HepG2 (cell line): ENCODE data around the gene FAM184B. TPM values are rescaled to one million over a fixed set of nuclear protein-coding genes. Genes with fewer than 3 reads are reported as not detected.

Experiments used
- ATAC-seq: fragments of 200-7000 bp; cut with Tn5 transposase; 3 replicates; pipeline ENCODE4 v1.9.1; 2020; ENCODE audit warnings: mild to moderate bottlenecking, moderate library complexity
- BruUV-seq: library from RNA; stranded (reverse); fragments of 400-500 nt; replicated peaks from 2 replicates; lab custom pipeline; 2021; lab: Mats Ljungman, UMichigan
- CTCF ChIA-PET: fragments of 300-600 bp; formaldehyde crosslinking; extraction: SDS; loops from one replicate; lab custom pipeline; 2021; ENCODE audit warnings: low total read pairs, inconsistent platforms, low intra/inter-chr PET ratio; lab: Yijun Ruan, JAX
- POLR2A ChIA-PET: fragments of 350-600 bp; sonication (Branson Sonifier 250); formaldehyde crosslinking; loops from one replicate; lab custom pipeline; 2020; ENCODE audit warnings: antibody characterized with exemption, inconsistent platforms; lab: Yijun Ruan, JAX
- DNase-seq: peaks from one replicate; pipeline ENCODE4 v3.0.0-alpha.2; 2015; ENCODE audit warnings: low spot score
- FAIRE-seq: peaks from 3 replicates; lab custom pipeline; 2011; peaks lifted over from hg19 to GRCh38; lab: Jason Lieb, UNC
- H2AFZ ChIP-seq: one replicate; pipeline ENCODE4 v1.6.1; 2011; ENCODE audit warnings: low read length, inconsistent platforms
- H3K27ac ChIP-seq: fragments of 300-600 bp; 3 replicates; pipeline ENCODE4 v1.8.0; 2011; ENCODE audit warnings: mixed run types, mild to moderate bottlenecking, mixed read lengths, low read length, inconsistent platforms; ENCODE audit not compliant: insufficient read depth; ENCODE audit errors: extremely low read length
- H3K27me3 ChIP-seq, 2 experiments: fragments of 200-600 bp in 1 of 2; 2 replicates in 1 of 2; 3 replicates in 1 of 2; pipeline versions ENCODE4 v1.6.0 to v1.8.0; 2011; ENCODE audit warnings: low read length in 2 of 2, mild to moderate bottlenecking in 2 of 2, moderate library complexity in 2 of 2, inconsistent platforms in 1 of 2; ENCODE audit not compliant: insufficient read depth in 2 of 2, control insufficient read depth in 1 of 2
- H3K36me3 ChIP-seq, 2 experiments: fragments of 200-600 bp in 1 of 2; replicated peaks in 1 of 2; 2 replicates in 1 of 2; 3 replicates in 1 of 2; pipeline versions ENCODE4 v1.5.1 to v1.8.0; 2011; ENCODE audit warnings: low read length in 2 of 2, inconsistent platforms in 1 of 2; ENCODE audit not compliant: insufficient read depth in 2 of 2, control insufficient read depth in 1 of 2
- H3K4me1 ChIP-seq: 2 replicates; pipeline ENCODE4 v1.5.1; 2012; ENCODE audit warnings: low read length, inconsistent platforms; ENCODE audit not compliant: insufficient read depth
- H3K4me2 ChIP-seq: 2 replicates; pipeline ENCODE4 v1.6.0; 2011; ENCODE audit warnings: low read depth, low read length, inconsistent platforms
- H3K4me3 ChIP-seq, 3 experiments: fragments of 200-600 bp in 1 of 3; sonication (generic), shearing (Covaris generic) in 1 of 3; replicated peaks in 1 of 3; 2 replicates each; pipeline ENCODE4 v1.5.1; 2011 to 2016; ENCODE audit warnings: low read length in 3 of 3, inconsistent platforms in 2 of 3, low read depth in 2 of 3, mild to moderate bottlenecking in 2 of 3, control low read depth in 1 of 3, mixed read lengths in 1 of 3; ENCODE audit not compliant: insufficient read depth in 1 of 3
- H3K79me2 ChIP-seq: one replicate; pipeline ENCODE4 v1.6.1; 2011; ENCODE audit warnings: low read length, inconsistent platforms; ENCODE audit not compliant: insufficient read depth
- H3K9ac ChIP-seq: 2 replicates; pipeline ENCODE4 v1.6.0; 2011; ENCODE audit warnings: mild to moderate bottlenecking, low read depth, low read length, inconsistent platforms; ENCODE audit not compliant: insufficient read depth
- H3K9me3 ChIP-seq: 2 replicates; pipeline ENCODE4 v1.5.1; 2012; ENCODE audit warnings: mild to moderate bottlenecking, low read length
- H4K20me1 ChIP-seq: 2 replicates; pipeline ENCODE4 v1.6.0; 2011; ENCODE audit warnings: inconsistent platforms, mild to moderate bottlenecking, low read length, moderate library complexity; ENCODE audit not compliant: insufficient read depth
- ATRX ChIP-seq: sonication (generic); formaldehyde crosslinking; IDR thresholded peaks from 2 replicates; pipeline ENCODE4 v1.4.0; 2020; ENCODE audit warnings: missing genetic modification reagents, borderline replicate concordance
- CHD2 ChIP-seq: IDR thresholded peaks from 2 replicates; pipeline ENCODE4 v1.6.1; 2011; ENCODE audit warnings: low read depth, low read length, improper control_type of control experiment
- DMAP1 ChIP-seq: IDR thresholded peaks from 2 replicates; pipeline ENCODE4 v1.6.1; 2016
- HDAC1 ChIP-seq: sonication (generic); formaldehyde crosslinking; IDR thresholded peaks from 2 replicates; pipeline ENCODE4 v1.5.1; 2020; ENCODE audit warnings: mild to moderate bottlenecking, missing genetic modification reagents
- HMGXB3 ChIP-seq: sonication (generic); formaldehyde crosslinking; IDR thresholded peaks from 2 replicates; pipeline ENCODE4 v1.4.0; 2020; ENCODE audit warnings: missing genetic modification reagents, borderline replicate concordance
- HOXA3 ChIP-seq: sonication (generic); formaldehyde crosslinking; IDR thresholded peaks from 2 replicates; pipeline ENCODE4 v1.5.0; 2020; ENCODE audit warnings: missing genetic modification reagents
- HOXA5 ChIP-seq: sonication (generic); formaldehyde crosslinking; IDR thresholded peaks from 2 replicates; pipeline ENCODE4 v1.4.0; 2020; ENCODE audit warnings: missing genetic modification reagents
- MXI1 ChIP-seq: IDR thresholded peaks from 3 replicates; pipeline ENCODE4 v1.6.1; 2012; ENCODE audit warnings: low read depth, low read length, inconsistent platforms, borderline replicate concordance
- NR1H2 ChIP-seq: sonication (generic); formaldehyde crosslinking; IDR thresholded peaks from 2 replicates; pipeline ENCODE4 v1.8.1; 2022; ENCODE audit warnings: low read depth, missing genetic modification reagents, borderline replicate concordance
- ONECUT2 ChIP-seq: sonication (generic); formaldehyde crosslinking; IDR thresholded peaks from 2 replicates; pipeline ENCODE4 v1.4.0; 2020; ENCODE audit warnings: missing genetic modification reagents
- PLSCR1 ChIP-seq: sonication (generic); formaldehyde crosslinking; IDR thresholded peaks from 2 replicates; pipeline ENCODE4 v1.5.0; 2020; ENCODE audit warnings: missing genetic modification reagents, mild to moderate bottlenecking, borderline replicate concordance
- RELA ChIP-seq: sonication (generic); formaldehyde crosslinking; IDR thresholded peaks from 2 replicates; pipeline ENCODE4 v1.4.0; 2020; ENCODE audit warnings: missing genetic modification reagents
- SIN3B ChIP-seq: fragments of 150-350 bp; IDR thresholded peaks from 2 replicates; pipeline ENCODE4 v1.6.1; 2014; ENCODE audit warnings: low read length
- STAG1 ChIP-seq: sonication (generic); formaldehyde crosslinking; IDR thresholded peaks from 2 replicates; pipeline ENCODE4 v1.4.0; 2020; ENCODE audit warnings: missing genetic modification reagents
- TBP ChIP-seq: sonication (generic); formaldehyde crosslinking; IDR thresholded peaks from 2 replicates; pipeline ENCODE4 v1.5.0; 2020; ENCODE audit warnings: missing genetic modification reagents
- ZNF414 ChIP-seq: sonication (generic); formaldehyde crosslinking; IDR thresholded peaks from 2 replicates; pipeline ENCODE4 v1.5.0; 2020; ENCODE audit warnings: missing genetic modification reagents
- ZNF558 ChIP-seq: sonication (generic); formaldehyde crosslinking; IDR thresholded peaks from 2 replicates; pipeline ENCODE4 v1.9.0; 2022; ENCODE audit warnings: mild to moderate bottlenecking, missing genetic modification reagents, borderline replicate concordance
- ZNF703 ChIP-seq: sonication (generic); formaldehyde crosslinking; IDR thresholded peaks from 2 replicates; pipeline ENCODE4 v1.5.1; 2020; ENCODE audit warnings: missing genetic modification reagents, mild to moderate bottlenecking, moderate library complexity, borderline replicate concordance
- ZNF772 ChIP-seq: sonication (generic); formaldehyde crosslinking; IDR thresholded peaks from 2 replicates; pipeline ENCODE4 v1.5.0; 2020; ENCODE audit warnings: mild to moderate bottlenecking, missing genetic modification reagents
- ZNF800 ChIP-seq: sonication (generic); formaldehyde crosslinking; IDR thresholded peaks from 2 replicates; pipeline ENCODE4 v1.4.0; 2020; ENCODE audit warnings: missing genetic modification reagents
- WGBS: methylation state at CpG from one replicate; pipeline ENCODE4 v1.1.6; 2017; ENCODE audit warnings: low lambda C conversion rate; 5-methylcytosine and 5-hydroxymethylcytosine counted together
- in situ Hi-C: cut with HindIII; loops from 2 replicates; pipeline ENCODE4 v1.10.0; 2017; ENCODE audit warnings: low pct_unique_long_range_greater_than_20kb; ENCODE audit not compliant: extremely low pct_ligation_motif_present
- intact Hi-C: fragments of 100-400 bp; cut with micrococcal nuclease; formaldehyde crosslinking; loops from one replicate; pipeline ENCODE4 v1.10.0; 2022; ENCODE audit not compliant: unreplicated experiment
- polyA plus RNA-seq, 8 experiments: library from polyadenylated mRNA; depleted of rRNA in 3 of 8; stranded (reverse) in 7 of 8; unstranded in 1 of 8; fragments of >200 nt; fragmentation: Illumina TruSeq in 4 of 8; extraction: Trizol in 4 of 8; gene quantifications; 2 replicates each; pipeline versions ENCODE4 v1.2.1 to v1.2.3, GENCODE V29; 2011 to 2016; ENCODE audit warnings: low read depth in 4 of 8, missing spikeins in 1 of 8, mixed read lengths in 1 of 8; ENCODE audit not compliant: insufficient read depth in 1 of 8
- total RNA-seq, 5 experiments: library from RNA; depleted of rRNA; stranded (reverse); fragments of >200 nt; fragmentation: Illumina TruSeq; extraction: Trizol; gene quantifications; 2 replicates each; pipeline ENCODE4 v1.2.3, GENCODE V29; 2016; ENCODE audit warnings: low read depth in 1 of 5

Gene FAM184B
- total and polyA plus RNA-seq, 2 of the 13 experiments (the other 11 are each of a cell fraction or from before 2014, with no cell fraction given), result not detected

- H3K27ac ChIP-seq, result no peak overlapping the region
- no peaks in the 10 kb centered on the region for H4K20me1 ChIP-seq
- no peak overlapping the region for H2AFZ ChIP-seq
- ATAC-seq, result no peak
- H3K4me2 ChIP-seq, result no peak overlapping the region
- no peak for TF ChIP-seq PLSCR1 (CRISPR knock-in tag)
- no peak for TF ChIP-seq TBP
- TF ChIP-seq ZNF772 (CRISPR knock-in tag), result no peak
- TF ChIP-seq ATRX (CRISPR knock-in tag), result no peak
- no peak for TF ChIP-seq STAG1
- no peak for TF ChIP-seq ZNF558 (CRISPR knock-in tag)
- TF ChIP-seq ZNF800, result no peak
- TF ChIP-seq HOXA3, result no peak
- TF ChIP-seq NR1H2 (CRISPR knock-in tag), result no peak
- no peak for TF ChIP-seq ZNF414 (CRISPR knock-in tag)
- TF ChIP-seq CHD2, result no peak
- no peak for TF ChIP-seq HOXA5 (CRISPR knock-in tag)
- no peak for TF ChIP-seq ONECUT2 (CRISPR knock-in tag)
- no peak for TF ChIP-seq HDAC1
- TF ChIP-seq RELA (CRISPR knock-in tag), result no peak
- TF ChIP-seq MXI1, result no peak
- no peak for TF ChIP-seq ZNF703 (CRISPR knock-in tag)
- TF ChIP-seq SIN3B, result no peak
- TF ChIP-seq HMGXB3 (CRISPR knock-in tag), result no peak
- no peak for TF ChIP-seq DMAP1 (CRISPR knock-in tag)
- FAIRE-seq, result no peak
- ChIA-PET POLR2A (no interaction called here), CTCF (no interaction called here)
- H3K4me1 ChIP-seq, result no peaks in the 10 kb centered on the region
- no peaks in the 10 kb centered on the region for H3K79me2 ChIP-seq
- intact Hi-C loops (no loop called here), in situ Hi-C loops (no loop called here)
- H3K36me3 ChIP-seq, result no peaks in the 10 kb centered on the region
- no peak overlapping the region for H3K4me3 ChIP-seq
- WGBS, result 5% methylated on average over 5 of the region's 5 CpGs
- no peak overlapping the region for H3K9ac ChIP-seq
- no peaks in the 10 kb centered on the region for H3K9me3 ChIP-seq
- no peak for DNase-seq
- no TSS peak for BruUV-seq
- peaks cover 0 to 5% of the 10 kb centered on the region in 2 experiments; a peak in 2 of 5 replicates for H3K27me3 ChIP-seq
These were observed 17.5 kb downstream of the FAM184B start for GRCh38 chr4:17763931-17764330.
